Measurements from ENCODE around the gene EXOC1L.
"Not testable (repeated sequence)": the region's sequence is repeated elsewhere in the genome, so short reads cannot be mapped to it uniquely, and the experiment has no call there.

EXOC1L gene

DNA sequence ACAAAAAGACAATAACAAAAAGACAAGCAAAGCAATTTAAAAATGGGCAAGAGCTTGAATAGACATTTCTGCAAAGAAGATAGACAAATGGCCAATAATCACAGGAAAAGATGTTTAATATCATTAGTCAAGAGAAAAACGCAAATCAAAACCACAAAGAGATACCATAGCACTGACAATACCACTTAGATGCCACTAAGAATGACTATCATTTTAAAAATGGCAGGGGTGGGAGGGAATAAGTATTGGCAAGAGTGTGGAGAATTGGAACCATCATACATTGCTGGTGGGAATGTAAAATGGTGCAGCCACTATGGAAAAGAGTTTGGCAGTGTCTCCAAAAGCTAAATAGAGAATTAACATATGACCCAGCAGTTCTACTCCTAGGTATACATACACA is 18.8 kb downstream of the EXOC1L start:
- no peak for DNase-seq (ENCODE audit: low read depth in 2 of 2)

DNA sequence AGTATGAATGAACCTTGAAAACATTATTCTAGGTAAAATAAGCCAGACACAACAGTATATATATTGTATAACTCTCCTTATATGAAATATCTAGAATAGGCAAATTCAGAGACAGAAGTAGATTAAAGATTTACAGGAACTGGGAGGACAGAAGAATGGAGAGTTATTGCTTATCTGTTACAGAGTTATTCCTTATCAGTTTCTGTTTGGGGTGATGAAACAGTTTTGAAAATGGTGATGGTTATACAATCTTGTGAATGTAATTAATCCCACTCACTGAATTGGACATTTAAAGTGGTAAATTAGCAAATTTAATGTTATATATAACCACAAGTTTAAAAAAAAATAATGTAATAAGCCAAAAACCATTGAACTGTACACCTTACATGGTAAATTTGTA is 19.4 kb downstream of the EXOC1L start:
- no peak for DNase-seq (ENCODE audit: low read depth in 2 of 2)

DNA sequence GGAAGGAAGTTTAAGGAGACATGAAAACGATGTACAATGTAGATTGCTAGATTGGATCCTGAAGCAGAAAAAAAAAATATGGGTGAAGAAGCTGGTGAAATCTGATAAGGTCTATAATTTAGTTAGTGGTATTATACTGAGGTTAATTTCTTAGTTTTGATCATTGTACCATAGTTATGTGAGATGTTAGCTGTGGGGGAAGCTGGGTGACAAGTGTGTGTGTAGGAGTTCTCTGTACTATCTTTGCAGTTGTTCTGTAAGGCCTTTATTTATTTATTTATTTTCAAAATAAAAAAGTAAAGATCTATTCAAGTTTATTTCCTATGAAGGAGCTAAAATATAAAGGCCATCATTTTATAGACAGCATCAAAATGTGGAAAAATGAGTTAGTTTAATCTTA is 21.4 kb downstream of the EXOC1L start:
- no peak for DNase-seq (ENCODE audit: low read depth in 2 of 2)

DNA sequence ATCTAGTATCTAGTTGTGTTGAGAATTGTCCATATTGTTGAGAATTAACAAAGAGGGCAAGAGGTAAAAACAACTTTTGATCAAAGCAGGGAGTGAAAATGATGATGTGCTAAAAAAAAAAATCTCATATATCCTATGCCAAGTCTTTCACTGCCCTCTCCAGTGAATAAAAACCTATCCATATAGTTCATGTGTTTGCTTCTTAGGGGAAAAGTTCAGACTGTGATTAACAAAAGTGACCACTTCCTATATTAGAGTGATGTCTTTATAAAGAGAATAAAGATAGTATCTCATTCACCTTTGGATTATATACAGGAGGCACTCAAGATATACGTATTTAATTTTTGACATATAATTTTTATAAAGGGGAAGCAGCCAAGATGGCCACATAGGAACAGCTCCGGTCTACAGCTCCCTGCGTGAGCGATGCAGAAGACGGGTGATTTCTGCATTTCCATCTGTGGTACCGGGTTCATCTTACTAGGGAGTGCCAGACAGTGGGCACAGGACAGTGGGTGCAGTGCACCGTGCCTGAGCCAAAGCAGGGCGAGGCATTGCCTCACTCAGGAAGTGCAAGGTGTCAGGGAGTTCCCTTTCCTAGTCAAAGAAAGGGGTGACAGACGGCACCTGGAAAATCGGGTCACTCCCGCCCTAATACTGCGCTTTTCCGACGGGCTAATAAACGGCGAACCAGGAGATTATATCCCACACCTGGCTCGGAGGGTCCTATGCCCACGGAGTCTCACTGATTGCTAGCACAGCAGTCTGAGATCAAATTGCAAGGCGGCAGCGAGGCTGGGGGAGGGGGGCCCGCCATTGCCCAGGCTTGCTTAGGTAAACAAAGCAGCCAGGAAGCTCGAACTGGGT is 22.0 kb downstream of the EXOC1L start:
- not testable (repeated sequence) for DNase-seq (ENCODE audit: low read depth in 2 of 2)

- not testable (repeated sequence) for DNase-seq (ENCODE audit: low read depth in 2 of 2)
Measured at GRCh38 chr4:55842312-55842711, 22.7 kb downstream of the EXOC1L start.

DNA sequence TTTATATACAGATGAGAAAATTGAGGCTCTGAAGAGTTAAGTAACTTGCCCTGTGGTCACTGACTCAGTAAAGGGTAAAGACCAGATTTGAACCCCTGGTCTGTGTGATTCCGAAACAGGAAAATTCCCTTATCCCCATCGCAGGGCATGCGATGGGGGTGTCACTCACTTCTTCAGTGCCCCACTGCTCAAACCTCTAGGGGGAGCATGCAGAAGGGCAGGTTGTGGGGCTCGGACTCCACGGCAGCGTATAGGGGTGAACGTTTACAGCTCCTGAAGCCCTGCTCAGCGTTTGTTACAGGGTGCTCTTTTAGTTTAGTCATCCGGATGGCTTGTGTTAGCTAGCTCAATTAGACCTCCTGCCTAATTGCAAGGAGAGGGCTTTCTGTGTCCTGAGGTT is 30.1 kb downstream of the EXOC1L start:
- no peak for DNase-seq (ENCODE audit: low read depth in 2 of 2)

- no peak for DNase-seq (ENCODE audit: low read depth in 2 of 2)
Measured at GRCh38 chr4:55851885-55852284, 32.3 kb downstream of the EXOC1L start.

DNA sequence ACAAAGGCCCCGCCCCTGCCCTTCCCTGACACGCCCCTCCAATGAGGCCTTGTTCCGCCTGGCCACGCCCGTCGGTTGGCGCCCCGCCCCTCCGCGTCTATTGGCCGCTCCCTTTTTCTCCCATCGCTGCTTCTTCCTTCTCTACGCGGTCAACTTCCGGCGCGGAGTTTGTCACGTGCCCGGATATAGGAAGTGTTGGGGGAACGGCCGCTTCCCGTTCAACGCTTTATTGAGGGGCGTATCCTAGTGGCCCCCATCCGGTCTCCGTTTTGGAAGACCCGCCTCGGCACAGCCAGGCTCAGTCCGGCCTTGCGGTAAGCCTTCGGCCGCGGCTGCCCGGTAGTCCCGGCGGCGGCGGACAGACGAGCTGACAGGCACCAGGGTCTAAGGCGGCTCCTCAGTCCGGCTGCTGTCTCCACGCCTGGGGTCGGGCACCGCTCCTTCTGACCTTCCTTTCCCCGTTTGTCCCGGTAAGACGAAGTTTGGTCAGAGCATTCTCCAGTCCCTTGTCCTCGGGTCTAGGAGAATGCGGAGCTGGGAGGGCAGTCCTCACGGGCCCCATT is 34.0 kb downstream of the EXOC1L start, which contains the start of gene EXOC1:
TSS of gene EXOC1 (plus strand) at position 165 of the 563 bp plus-strand sequence. CDS start 4,676 bp downstream, outside the sequence.
- DNase-seq (ENCODE audit: low read depth in 2 of 2), result peak; percentile 97 to 98

DNA sequence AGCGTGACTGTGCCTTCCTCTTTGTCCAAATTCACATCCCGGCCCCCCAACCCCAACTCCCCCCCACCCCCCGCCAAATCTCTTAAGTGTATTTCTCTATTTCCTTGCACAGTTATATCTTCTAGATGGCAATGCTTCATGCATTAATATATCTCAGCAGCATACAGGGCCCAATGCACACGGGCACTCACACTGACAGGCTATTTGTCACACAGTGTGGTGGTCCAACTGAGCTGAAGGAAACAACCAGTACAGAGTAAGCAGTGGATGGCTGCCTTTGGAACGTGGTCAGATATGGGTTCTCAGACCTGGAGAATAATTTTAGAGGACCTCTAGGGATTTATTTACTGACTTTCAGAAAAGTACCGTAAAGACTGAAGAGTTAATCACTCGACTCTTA is 34.5 kb downstream of the EXOC1L start:
- DNase-seq (ENCODE audit: low read depth in 2 of 2), result no peak

- DNase-seq (ENCODE audit: low read depth in 2 of 2), result no peak
Measured at GRCh38 chr4:55857586-55857985, 38.0 kb downstream of the EXOC1L start.

- no peak for DNase-seq (ENCODE audit: low read depth in 2 of 2)
Measured at GRCh38 chr4:55859711-55860110, 40.1 kb downstream of the EXOC1L start.

- DNase-seq (ENCODE audit: low read depth in 2 of 2), result no peak
Measured at GRCh38 chr4:55864577-55865223, 45.1 kb downstream of the EXOC1L start.

GRCh38 chr4:55865228-55865806 is 45.7 kb downstream of the EXOC1L start:
- no peak for DNase-seq (ENCODE audit: low read depth in 2 of 2)

DNA sequence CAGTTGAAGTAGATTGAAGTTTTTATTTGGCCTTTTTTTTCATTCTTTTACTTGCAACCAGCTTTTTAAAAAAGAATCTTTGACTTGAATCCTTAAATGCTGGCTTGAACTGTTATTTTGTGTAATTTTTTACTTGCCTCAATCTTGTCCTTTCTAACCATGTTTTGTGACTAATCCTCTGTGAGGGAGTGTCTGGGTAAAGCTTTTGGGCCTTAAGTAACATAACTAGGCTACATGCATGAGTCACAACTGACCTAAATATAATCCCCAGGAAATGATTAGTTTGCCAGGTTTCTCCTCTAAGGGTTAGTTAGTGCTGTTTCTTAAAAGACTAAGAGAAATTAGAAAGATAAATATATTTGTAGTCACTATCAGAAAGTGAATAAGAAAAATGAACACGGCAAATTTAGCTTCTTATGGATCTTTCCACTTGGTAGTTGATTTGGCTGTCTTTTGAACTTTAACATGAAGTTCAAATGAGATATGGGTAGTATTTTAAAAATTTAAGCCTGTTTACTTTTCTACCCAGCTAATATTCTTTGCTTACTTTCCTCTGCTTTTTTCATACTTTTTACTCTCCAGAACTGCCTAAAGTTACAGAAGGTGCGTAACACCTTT is 46.8 kb downstream of the EXOC1L start:
- DNase-seq (ENCODE audit: low read depth in 2 of 2), result no peak

- DNase-seq (ENCODE audit: low read depth in 2 of 2), result no peak
Measured at GRCh38 chr4:55866973-55867574, 47.5 kb downstream of the EXOC1L start.

DNA sequence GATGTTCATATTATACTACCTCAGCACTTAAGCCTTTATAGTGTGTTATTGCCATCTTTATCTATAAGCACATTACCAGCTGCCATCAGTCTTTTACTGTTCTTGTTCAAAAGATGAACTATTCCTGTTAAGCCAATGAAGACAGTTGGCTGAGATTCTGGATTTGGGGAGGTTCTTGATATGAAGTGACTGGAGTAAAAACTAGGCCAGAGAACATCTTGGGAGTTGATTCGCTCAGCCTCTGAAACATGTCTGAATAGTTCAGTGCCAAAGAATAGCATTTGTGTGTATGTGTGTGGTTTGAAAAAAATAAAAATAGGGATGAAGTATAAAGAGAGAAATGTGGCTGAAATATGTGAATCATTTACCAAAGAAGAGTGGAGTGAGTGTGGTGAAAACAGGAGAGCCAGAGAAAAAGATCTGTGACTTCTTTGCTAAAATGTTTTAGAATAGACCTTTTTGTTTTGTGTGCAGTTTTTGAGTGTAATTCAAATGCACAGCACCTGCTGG is 49.0 kb downstream of the EXOC1L start:
- no peak for DNase-seq (ENCODE audit: low read depth in 2 of 2)

GRCh38 chr4:55871299-55871800 is 51.8 kb downstream of the EXOC1L start:
- no peak for DNase-seq (ENCODE audit: low read depth in 2 of 2)

GRCh38 chr4:55874831-55875230 is 55.2 kb downstream of the EXOC1L start:
- DNase-seq (ENCODE audit: low read depth in 2 of 2), result no peak

- no peak for DNase-seq (ENCODE audit: low read depth in 2 of 2)
Measured at GRCh38 chr4:55876387-55876786, 56.8 kb downstream of the EXOC1L start.

GRCh38 chr4:55879224-55879623 is 59.6 kb downstream of the EXOC1L start:
- no peak for DNase-seq (ENCODE audit: low read depth in 2 of 2)

GRCh38 chr4:55880652-55881280 is 61.2 kb downstream of the EXOC1L start:
- DNase-seq (ENCODE audit: low read depth in 2 of 2), result no peak

All from stimulated activated CD8-positive, alpha-beta memory T cell treated with anti-CD3 and anti-CD28 coated beads, Interleukin-2, amount 100 ng/mL, for 48 hours (primary cell).